GM12891 (cell line): ENCODE data around the gene TMTC2.

Source experiments
- PAX5 ChIP-seq: IDR thresholded peaks from 2 replicates; pipeline ENCODE4 v1.6.1; 2011; ENCODE audit warnings: low read length, moderate library complexity, mild to moderate bottlenecking; ENCODE audit not compliant: insufficient read depth, severe bottlenecking
- POLR2AphosphoS5 ChIP-seq: IDR thresholded peaks from 2 replicates; pipeline ENCODE4 v1.6.1; 2011; ENCODE audit warnings: low read depth, low read length, control low read depth

DNA sequence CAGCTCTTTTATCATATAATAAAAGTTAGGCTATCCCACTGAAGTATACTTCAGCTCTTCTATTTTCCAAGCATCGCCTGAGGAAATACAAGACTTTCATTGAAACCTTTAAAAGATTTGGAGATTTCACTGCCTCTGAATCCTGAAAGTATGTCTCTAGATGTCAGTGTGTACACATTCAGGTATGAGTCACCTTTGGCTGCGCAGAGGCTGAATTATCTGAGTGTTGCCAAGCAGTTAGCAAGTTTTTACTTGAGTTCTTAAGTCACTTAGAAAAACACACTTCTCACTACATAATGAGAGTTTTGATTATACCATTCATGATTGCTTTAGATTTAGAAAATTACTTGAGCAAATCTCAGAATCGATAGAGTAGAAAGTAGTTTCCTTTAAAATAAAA is 210.3 kb downstream of the TMTC2 start:
- no peak for TF ChIP-seq POLR2AphosphoS5
- TF ChIP-seq PAX5: no peak
